SU-DHL-6 (cell line): ENCODE results near the gene PRF1.

ENCODE experiments used
- H2AFZ ChIP-seq: fragments of 200-600 bp; sonication (generic); 2 replicates; pipeline ENCODE4 v1.6.1; 2014; ENCODE audit warnings: low read depth, mild to moderate bottlenecking, moderate library complexity, mixed read lengths, antibody characterized with exemption, low read length; ENCODE audit not compliant: severe bottlenecking
- H3F3A ChIP-seq: fragments of 200-600 bp; shearing (Covaris generic); 2 replicates; pipeline ENCODE4 v1.6.0; 2016; ENCODE audit warnings: antibody characterized with exemption, mild to moderate bottlenecking; ENCODE audit not compliant: insufficient read depth
- H3K27ac ChIP-seq: fragments of 200-600 bp; sonication (generic); 2 replicates; pipeline ENCODE4 v1.5.1; 2016; ENCODE audit warnings: low read depth, mild to moderate bottlenecking, low read length, moderate library complexity, mixed read lengths
- H3K27me3 ChIP-seq: fragments of 200-600 bp; sonication (generic), shearing (Covaris generic); 2 replicates; pipeline ENCODE4 v1.6.0; 2014; ENCODE audit warnings: mild to moderate bottlenecking, low read length
- H3K36me3 ChIP-seq: fragments of 200-600 bp; sonication (generic); 2 replicates; pipeline ENCODE4 v1.6.1; 2014; ENCODE audit warnings: mild to moderate bottlenecking, low read length, mixed read lengths
- H3K4me2 ChIP-seq: fragments of 300-600, 200-600 bp; shearing (Covaris generic), sonication (generic); 2 replicates; pipeline ENCODE4 v1.6.0; 2014; ENCODE audit warnings: low read length, low read depth, mild to moderate bottlenecking; ENCODE audit not compliant: poor library complexity, severe bottlenecking
- H3K4me3 ChIP-seq: fragments of 200-600 bp; sonication (generic); 2 replicates; pipeline ENCODE4 v1.5.1; 2014; ENCODE audit warnings: antibody characterized with exemption, low read length, mild to moderate bottlenecking, mixed read lengths; ENCODE audit not compliant: insufficient read depth, poor library complexity, severe bottlenecking
- H3K79me2 ChIP-seq: fragments of 200-600 bp; sonication (generic); 2 replicates; pipeline ENCODE4 v1.6.1; 2014; ENCODE audit warnings: mild to moderate bottlenecking, low read length, moderate library complexity; ENCODE audit not compliant: insufficient read depth
- H3K9ac ChIP-seq: fragments of 200-600 bp; sonication (generic); 2 replicates; pipeline ENCODE4 v1.7.0; 2014; ENCODE audit warnings: mild to moderate bottlenecking, low read length
- H3K9me2 ChIP-seq: fragments of 200-600 bp; sonication (generic); replicated peaks from 2 replicates; pipeline ENCODE4 v1.6.1; 2014; ENCODE audit warnings: low read length; ENCODE audit not compliant: insufficient read depth
- H3K9me3 ChIP-seq: fragments of 200-600 bp; sonication (generic); 2 replicates; pipeline ENCODE4 v1.6.1; 2014; ENCODE audit warnings: low read length, mixed read lengths; ENCODE audit not compliant: insufficient read depth
- H4K20me1 ChIP-seq: fragments of 200-600 bp; sonication (generic); 2 replicates; pipeline ENCODE4 v1.6.1; 2014; ENCODE audit warnings: low read depth, mild to moderate bottlenecking, antibody characterized with exemption, low read length, moderate library complexity, mixed read lengths
- EZH2phosphoT487 ChIP-seq: fragments of 200-600 bp; sonication (generic), shearing (Covaris generic); conservative IDR thresholded peaks from 2 replicates; pipeline ENCODE4 v1.6.1; 2018; ENCODE audit warnings: mild to moderate bottlenecking, antibody characterized with exemption, low read length, moderate library complexity, mixed read lengths
- TF ChIP-seq, protein P1 (sequence below): fragments of 200-600 bp; sonication (generic); IDR thresholded peaks from one replicate; pipeline ENCODE4 v1.5.1; 2017; ENCODE audit warnings: antibody characterized with exemption, mild to moderate bottlenecking, low read length, moderate library complexity; ENCODE audit not compliant: insufficient read depth, poor library complexity, severe bottlenecking

PRF1 gene

GRCh38 chr10:70650104-70650503 is 47.6 kb upstream of the PRF1 start:
- H3K9me3 ChIP-seq: peaks cover 56% of the 10 kb centered on the region; the same call in 1 of the 2 replicates
- no peaks in the 10 kb centered on the region for H3K9me2 ChIP-seq
- H4K20me1 ChIP-seq: no peaks in the 10 kb centered on the region
- no peaks in the 10 kb centered on the region for H3K79me2 ChIP-seq
- TF ChIP-seq EZH2phosphoT487: no peak
- TF ChIP-seq, protein P1, sequence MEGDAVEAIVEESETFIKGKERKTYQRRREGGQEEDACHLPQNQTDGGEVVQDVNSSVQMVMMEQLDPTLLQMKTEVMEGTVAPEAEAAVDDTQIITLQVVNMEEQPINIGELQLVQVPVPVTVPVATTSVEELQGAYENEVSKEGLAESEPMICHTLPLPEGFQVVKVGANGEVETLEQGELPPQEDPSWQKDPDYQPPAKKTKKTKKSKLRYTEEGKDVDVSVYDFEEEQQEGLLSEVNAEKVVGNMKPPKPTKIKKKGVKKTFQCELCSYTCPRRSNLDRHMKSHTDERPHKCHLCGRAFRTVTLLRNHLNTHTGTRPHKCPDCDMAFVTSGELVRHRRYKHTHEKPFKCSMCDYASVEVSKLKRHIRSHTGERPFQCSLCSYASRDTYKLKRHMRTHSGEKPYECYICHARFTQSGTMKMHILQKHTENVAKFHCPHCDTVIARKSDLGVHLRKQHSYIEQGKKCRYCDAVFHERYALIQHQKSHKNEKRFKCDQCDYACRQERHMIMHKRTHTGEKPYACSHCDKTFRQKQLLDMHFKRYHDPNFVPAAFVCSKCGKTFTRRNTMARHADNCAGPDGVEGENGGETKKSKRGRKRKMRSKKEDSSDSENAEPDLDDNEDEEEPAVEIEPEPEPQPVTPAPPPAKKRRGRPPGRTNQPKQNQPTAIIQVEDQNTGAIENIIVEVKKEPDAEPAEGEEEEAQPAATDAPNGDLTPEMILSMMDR: no peak
- H3K4me2 ChIP-seq: no peak overlapping the region
- no peak overlapping the region for H3K27ac ChIP-seq
- H3K36me3 ChIP-seq: no peaks in the 10 kb centered on the region
- no peaks in the 10 kb centered on the region for H3K27me3 ChIP-seq
- H3F3A ChIP-seq: no peaks in the 10 kb centered on the region
- no peak overlapping the region for H3K4me3 ChIP-seq
- no peak overlapping the region for H2AFZ ChIP-seq
- no peak overlapping the region for H3K9ac ChIP-seq

GRCh38 chr10:70649526-70649925 is 47.0 kb upstream of the PRF1 start:
- Histone ChIP-seq H3K79me2 (no peaks in the 10 kb centered on the region), H3F3A (no peaks in the 10 kb centered on the region), H3K36me3 (no peaks in the 10 kb centered on the region), H3K9me3 (peaks cover 56% of the 10 kb centered on the region; the same call in 1 of the 2 replicates), H2AFZ (no peak overlapping the region), H3K9me2 (no peaks in the 10 kb centered on the region), H3K27me3 (no peaks in the 10 kb centered on the region), H4K20me1 (no peaks in the 10 kb centered on the region), H3K9ac (no peak overlapping the region), H3K4me2 (no peak overlapping the region), H3K27ac (no peak overlapping the region), H3K4me3 (no peak overlapping the region)
- no peak for TF ChIP-seq EZH2phosphoT487
- TF ChIP-seq, protein P1: no peak

DNA sequence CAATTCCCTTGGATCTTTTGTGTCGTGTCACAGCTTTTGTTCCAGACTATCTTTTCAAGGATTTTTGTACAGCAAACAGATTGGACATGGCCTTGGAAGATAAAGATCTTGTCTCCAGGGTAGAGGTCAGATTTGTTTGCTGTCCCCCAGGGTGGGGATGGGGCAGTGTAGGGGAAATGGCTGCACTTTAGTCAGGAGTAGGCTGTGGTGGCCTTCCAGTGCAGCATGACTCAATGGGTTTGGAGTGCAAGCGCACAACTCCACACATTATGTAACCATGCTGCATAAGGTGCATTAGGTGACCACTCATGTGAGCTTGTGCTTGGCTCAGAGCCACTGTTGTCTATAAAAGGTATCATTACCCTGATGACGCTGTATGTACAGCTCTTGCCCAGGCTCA is 45.9 kb upstream of the PRF1 start:
- Histone ChIP-seq H3K9me2 (no peaks in the 10 kb centered on the region), H3F3A (no peaks in the 10 kb centered on the region), H3K36me3 (no peaks in the 10 kb centered on the region), H3K4me2 (no peak overlapping the region), H4K20me1 (no peaks in the 10 kb centered on the region), H3K27ac (no peak overlapping the region), H3K79me2 (no peaks in the 10 kb centered on the region), H3K9me3 (peaks cover 56% of the 10 kb centered on the region; the same call in 1 of the 2 replicates), H3K9ac (no peak overlapping the region), H3K4me3 (no peak overlapping the region), H2AFZ (no peak overlapping the region), H3K27me3 (no peaks in the 10 kb centered on the region)
- TF ChIP-seq, protein P1: no peak
- TF ChIP-seq EZH2phosphoT487: no peak
